NCI-H2029 (cell line): Measurements from ENCODE around the gene RNF222.

Experiments used
- DNase-seq: peaks from one replicate; lab custom pipeline; 2025; lab: John Stamatoyannopoulos, UW

RNF222 gene, protein sequence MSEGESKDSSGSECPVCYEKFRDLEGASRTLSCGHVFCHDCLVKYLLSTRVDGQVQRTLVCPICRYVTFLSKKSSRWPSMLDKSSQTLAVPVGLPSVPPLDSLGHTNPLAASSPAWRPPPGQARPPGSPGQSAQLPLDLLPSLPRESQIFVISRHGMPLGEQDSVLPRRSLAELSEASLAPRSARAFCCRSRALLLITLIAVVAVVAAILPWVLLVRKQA

DNA sequence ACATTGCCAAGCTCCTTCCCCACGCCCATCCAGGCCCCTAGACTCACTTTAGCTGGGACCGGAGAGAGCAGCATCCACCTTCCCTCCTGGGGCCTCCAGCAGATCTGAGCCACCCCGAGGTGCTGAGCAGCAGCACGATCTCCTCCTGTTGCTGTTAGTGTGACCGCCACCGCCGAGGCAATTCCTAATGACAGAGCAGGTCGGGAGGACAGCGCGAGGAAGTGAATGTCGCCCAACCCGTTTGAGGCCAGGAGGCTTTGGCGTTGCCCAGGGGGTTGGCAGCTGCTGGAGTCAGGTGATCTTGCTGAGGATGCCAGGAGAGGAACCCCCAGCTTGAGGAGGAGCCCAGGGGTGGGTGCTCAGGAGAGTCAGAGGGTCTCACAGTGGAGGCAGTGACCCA lies at the start of gene RNF222:
Gene RNF222, minus strand, starts transcription at position 192 of the 400 bp plus-strand sequence. CDS start 4,366 bp downstream, outside the sequence.
- no peak for DNase-seq

DNA sequence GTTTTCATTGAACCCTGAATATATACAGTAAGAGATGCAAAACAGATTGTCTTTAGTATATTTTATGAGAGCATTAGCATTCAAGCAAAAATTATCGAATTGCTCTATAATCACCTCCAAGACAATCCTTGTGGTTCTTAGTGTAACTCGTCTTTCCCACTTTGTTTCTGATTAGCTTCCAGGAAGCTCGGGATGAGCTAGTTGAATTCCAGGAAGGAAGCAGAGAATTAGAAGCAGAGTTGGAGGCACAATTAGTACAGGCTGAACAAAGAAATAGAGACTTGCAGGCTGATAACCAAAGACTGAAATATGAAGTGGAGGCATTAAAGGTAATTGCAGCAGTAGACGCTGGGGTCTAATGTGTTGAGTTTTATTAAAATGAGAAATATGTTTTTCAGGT lies 47.9 kb upstream of the RNF222 start:
- DNase-seq = no peak

DNA sequence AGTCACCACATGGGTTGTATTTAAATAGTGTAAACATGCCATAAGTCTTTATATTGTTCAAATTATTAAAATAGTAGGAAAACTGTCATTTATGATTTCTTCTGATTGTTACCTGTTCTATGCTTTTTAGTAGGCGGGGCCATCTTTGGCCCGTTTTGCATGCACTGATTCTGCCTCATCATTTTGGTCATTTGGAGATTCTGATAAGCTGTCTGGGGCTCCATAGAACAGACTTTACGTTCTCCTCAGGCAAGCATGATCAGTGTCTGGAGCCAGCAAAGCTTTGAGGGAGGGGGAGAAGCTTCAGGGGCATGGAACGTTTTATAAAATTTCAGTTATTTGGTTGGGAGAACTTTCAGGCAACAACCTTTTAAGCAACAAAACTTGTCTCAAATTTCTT lies 46.9 kb upstream of the RNF222 start:
- DNase-seq = no peak

DNA sequence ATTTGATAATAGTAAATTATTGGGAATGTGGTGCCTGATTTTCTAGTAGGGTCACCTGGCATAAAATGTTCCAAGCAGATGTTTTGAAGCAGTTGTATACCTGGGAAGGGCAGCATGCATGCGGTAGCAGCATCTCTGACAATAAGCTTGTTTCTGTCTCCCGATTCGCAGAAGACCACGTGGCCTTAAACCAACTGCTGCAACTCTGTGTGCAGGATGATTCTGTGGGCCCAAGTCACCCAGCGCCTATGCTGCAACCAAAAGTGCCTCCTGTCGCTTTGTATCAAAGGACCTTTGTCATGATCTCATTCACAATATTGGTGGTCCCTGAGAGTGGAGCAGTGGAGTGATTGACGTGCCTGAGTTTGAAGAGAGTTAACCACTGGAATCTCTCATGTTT lies 46.1 kb upstream of the RNF222 start:
- no peak for DNase-seq

DNA sequence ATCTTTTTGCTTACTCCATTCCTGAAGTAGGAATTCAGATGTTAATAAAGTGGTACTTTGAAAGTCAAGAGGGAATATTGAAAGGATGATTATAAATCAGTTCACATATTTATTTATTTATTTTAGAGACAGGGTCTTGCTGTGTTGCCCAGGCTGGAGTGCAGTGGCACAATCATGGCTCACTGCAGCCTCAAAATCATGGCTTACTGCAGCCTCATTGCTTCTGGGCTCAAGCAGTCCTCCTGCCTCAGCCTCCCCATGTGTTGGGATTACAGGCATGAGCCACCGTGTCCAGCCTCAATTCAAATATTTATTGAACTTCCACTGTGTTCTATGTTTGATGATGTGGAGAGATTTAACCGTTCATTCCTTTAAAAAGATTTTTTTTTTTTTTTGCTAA lies 44.7 kb upstream of the RNF222 start:
- DNase-seq = no peak

DNA sequence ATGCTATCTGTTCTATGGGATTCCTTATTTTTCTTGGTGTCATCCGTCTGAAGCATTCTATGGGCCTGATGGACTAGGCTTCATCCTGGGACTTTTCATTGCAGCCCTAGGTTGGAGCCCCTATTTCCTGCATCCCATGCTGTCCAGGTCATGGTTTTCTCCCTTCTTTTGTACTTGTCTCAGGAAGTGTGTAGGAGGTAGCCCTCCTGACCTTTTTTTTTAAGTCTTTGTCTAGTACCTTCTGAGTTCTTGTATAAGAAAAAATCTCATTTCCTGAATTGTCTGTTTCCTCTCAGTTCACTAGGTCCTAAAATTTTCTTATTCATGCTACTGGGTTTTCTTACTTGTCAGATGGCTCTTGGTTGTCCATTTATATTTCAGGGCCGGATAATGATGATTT lies 44.1 kb upstream of the RNF222 start:
- no peak for DNase-seq

DNA sequence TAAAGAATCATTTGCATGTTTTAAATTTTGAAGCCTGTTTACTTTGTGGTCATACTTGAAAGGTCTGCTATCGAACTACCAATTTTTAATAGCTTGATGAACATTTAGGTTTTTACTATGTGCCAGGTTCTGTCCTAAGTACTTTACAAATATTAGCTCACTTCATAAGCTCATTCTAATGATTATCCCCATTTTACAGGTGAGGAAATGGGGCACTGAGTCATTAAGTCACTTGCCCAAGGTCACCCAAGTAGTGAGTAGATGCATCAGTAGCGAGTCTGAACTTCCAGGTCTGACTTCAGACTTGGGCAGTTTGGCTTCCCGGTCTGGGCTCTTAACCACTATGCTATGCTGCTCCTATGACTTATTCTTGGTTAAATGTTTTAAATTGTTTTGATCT lies 42.1 kb upstream of the RNF222 start:
- no peak for DNase-seq

DNA sequence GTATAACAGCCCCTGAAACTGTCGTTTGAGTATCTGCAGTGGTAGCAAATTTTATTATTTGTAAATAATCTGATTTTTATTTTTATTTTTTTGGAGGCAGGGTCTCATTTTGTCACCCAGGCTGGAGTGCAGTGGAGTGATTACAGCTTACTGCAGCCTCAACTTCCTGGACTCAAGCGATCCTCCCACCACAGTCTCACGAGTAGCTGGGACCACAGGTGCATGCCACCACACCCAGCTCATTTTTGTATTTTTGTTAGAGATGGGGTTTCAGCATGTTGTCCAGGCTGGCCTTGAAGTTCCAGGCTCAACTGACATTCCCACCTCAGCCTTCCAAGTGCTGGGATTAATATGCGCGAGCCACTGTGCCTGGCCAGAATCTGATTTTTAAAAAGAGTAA lies 40.8 kb upstream of the RNF222 start:
- DNase-seq = no peak

DNA sequence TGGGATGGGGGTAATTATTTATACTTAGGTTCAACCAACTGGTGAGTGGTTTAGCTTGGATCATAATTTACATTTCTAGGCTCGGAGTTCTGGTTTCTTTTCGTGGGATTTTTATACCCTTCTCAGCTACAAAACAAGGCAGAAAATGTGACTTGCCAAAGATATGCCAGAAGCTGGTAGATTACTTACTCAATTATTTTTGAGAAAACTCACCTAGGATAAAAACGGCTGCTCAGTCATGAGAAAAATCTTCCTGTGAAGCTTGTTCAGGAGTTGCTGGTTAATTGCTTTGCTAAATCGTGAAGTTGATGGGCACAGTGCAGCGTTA lies 39.2 kb upstream of the RNF222 start:
- no peak for DNase-seq

DNA sequence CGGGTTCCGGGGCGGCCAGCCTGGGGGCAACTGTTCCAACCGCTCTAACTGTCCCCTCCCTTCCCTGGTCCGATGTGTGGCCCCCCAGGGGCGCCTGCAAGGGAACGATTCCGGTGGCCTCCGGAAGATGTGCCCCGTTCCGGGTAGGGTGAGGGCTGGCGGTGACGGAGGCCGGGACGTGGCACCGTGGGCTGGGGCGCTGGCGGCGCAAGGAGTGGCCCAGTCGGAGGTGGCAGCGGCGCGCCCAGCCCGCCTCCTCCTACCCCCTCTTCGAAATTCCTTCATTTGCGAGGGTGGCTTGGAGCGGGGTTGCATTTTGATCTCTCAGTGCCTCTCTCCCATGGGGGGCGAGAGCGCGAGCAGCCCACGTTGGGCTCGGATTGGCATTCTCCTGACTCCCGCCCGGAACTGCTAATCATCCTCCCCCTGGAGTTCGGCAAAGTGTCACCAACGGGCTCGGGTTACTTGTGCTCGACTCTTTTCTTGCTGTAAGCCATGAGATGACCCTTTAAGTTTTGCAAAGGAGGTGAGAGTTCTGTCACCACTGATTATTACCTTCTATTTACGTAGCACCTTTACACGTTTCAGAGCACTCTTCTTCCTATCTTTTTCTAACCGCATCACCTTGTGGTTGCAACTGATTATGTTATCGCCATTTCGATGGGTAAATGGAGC lies 38.7 kb upstream of the RNF222 start:
- DNase-seq = no peak

DNA sequence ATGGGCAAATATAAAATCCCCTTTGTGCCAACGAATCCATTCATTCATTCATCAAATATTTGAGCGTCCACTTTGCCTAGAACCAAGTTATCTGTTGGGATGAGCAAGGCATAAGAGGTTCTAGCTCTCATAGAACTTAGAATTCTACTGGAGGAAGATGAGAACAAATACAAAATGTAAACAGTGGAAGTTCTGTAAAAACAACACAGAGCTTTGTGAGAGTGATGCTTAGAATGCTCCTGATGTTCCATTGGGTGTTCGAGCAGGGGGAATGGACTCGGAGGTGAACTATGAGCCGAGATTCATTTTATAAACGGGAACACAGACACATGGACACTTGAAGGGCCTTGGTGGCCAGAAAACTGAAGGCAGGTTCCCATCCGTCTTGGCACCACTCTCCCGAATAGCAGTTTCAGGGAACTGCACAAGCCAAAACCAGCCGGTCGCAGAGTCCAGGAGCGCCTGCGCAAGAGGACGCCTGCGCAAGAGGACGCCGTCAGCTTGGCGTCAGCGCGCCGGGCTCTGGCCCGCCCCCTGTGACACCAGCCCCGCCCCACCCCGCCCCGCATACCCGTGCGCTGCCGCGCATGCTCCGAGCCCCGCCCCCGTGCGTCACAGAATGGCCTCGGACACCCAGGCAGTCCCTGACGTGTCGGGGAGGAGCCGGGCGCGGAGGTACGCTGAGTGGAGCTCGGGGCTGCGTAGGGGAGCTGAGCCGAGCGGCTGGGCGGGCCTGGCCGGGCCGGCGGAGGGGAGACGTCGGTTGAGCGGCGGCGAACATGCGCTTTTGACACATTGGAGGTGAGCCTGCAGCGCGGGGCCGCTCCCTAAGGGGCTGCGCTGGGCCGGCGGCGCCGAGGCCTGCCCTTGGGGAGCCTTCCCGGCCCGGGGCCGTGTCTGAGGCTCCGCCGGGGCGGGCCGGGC lies 37.9 kb upstream of the RNF222 start, which contains the start of gene NDEL1:
Gene NDEL1, plus strand, starts transcription at position 640 of the 924 bp plus-strand sequence. CDS start 8,388 bp downstream, outside the sequence.
- peak; percentile 85 for DNase-seq

DNA sequence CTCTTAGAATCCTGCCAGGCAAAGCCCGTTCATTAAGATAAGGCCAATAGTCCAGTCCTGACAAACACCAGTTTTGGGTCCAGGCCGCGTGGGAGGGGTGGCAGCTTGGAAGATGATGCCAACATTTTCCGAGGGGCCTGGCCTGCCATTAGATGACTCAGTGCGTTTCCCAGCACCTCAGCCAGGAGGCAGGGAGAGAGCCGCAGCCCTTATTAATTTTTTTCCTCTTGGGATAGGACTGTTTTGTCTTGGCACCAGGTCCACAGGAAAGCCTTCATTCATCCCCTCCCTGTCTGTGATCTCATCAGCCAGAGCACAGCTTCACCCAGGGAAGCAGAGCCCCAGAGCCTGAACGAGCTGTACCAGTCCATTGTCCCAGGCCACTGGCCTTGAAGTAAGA lies 33.3 kb upstream of the RNF222 start:
- no peak for DNase-seq

DNA sequence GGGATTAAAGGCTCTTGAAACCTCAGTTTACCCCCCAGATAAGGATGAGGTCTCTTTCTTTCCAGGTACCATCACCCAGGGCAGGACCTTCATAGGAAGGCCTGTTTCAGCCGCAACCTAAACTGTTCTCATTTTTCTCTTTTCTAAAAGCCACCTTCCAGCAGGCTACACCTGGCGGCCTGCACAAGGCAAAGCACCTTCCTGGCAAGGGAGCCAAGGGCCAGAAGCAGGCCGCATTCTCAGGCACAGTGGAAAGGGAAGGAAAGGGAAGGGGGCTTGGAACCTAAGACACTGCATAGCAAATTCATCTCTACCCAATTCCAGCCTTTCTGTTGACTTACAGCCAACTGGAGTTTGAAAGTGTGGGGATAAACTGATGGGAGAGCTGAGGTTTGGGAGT lies 29.2 kb upstream of the RNF222 start:
- no peak for DNase-seq

DNA sequence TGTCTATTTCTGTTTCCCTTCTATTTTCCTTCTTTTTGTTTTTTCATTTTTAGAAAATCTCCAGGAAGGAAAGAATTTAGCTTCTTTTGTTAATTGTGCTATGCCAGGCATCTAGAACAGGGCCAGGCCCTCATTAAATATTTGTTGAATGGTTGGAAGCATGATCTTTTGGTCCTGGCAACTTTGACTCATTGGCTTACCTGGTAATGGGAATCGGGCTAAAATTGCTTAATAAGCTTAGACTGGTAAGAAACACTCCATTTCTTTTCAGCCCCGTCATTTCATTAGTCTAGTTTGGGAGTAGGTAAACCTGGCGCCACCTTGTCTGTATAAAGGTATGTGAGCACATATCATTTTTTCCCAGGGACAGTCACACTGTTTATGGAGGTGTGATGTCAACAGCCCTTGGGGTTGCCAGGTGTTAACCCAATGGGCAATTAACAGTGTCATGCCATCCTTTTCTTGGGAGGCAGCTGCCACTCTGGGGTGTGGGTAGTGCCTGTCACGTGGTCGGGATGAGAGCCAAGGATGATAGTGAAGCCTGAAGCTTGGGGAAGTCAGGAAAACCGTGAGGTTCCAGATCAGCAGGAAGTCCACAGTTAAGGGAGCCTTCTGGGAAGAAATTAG lies 28.6 kb upstream of the RNF222 start:
- no peak for DNase-seq

DNA sequence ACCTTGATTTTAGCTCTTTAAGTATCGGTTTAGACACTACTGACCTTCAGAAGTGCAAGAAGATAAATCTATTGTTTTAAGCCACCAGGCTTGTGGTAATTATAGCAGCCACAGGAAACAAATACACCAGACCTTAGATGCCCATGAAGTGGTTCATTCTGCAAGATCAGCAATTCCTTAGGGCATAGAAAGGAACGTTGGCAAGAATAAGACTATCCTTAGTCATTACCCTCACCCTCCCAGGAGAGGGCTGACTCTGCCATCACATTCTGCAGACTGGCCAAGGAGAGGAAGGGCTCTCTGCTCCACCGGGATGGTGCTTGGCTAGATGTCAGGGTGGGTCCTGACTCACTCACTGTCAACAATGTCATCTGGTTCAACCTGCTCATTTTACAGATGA lies 23.9 kb upstream of the RNF222 start:
- DNase-seq = no peak

DNA sequence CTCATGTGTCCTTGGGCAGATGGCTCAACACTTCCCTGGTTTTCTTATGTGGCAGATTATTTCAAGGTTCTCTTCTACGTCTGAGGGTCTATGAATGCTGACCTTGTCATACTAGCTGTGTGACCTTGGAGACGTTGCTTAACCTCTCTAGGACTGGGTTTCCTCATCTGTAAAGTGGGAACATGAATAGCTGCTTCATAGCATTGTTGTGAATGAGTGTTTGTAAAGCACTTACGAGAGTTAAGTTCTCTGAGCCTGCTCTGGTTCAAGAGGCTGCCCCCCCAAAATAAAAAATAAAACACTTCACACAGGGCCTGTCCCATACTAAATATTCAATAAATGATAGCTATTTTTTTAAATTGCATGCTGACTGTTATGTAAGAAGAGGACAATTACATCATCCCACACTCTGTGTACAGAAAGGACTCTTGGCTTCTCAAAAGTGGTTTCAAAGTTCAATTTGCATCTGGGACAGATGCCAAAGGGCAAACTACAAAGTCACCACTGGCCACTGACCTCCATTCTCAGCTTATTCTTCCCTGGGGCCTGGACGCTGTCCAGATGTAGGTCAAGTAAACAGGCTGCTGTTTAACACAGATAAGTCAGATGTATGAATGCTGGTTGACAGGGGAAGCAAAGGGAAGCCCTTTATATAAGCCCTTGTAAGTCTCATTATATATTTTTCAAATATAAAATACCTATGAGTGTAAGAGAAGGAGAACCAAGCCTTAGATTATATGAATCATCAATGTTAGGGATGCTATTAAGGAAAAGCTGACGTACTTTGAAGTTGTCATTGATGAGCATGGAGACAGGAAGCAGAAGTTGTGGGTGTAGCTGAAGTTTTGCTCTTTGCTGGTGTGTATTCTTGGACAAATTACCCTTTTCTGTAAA lies 22.7 kb upstream of the RNF222 start:
- no peak for DNase-seq

DNA sequence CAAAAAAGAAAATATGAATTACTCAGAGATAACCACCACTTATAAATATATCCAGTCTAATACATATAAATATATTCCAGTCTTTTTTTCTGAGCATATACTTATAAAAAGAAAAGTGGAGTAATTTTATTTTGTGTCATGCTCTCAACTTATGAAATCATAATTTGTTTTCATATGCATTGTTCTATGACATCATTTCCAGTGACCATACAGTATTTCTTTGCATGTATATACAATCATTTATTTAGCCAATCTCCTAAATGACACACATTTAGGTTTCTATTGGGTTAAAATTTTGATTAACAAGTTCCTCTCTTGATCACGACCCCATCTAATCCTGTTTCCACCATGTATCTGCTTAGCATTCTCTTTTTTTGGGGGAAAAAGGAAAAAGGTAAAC lies 21.7 kb upstream of the RNF222 start:
- DNase-seq = no peak

DNA sequence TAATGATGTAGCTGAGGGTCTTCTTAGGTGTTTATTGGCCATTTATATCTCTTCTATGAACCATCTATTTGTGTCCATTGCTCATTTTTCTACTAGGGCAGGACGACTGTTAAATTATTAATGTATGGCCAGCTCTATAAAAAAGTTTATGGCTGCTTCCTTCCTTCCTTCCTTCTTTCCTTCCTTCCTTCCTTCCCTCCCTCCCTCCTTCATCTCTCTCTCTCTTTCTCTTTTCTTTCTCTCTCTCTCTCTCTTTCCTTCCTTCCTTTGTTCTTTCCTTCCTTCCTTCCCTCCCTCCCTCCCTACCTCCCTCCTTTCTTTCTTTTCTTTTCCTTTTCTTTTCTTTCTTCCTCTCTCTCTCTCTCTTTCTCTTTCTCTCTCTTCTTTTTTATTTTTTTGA lies 20.8 kb upstream of the RNF222 start:
- no peak for DNase-seq

DNA sequence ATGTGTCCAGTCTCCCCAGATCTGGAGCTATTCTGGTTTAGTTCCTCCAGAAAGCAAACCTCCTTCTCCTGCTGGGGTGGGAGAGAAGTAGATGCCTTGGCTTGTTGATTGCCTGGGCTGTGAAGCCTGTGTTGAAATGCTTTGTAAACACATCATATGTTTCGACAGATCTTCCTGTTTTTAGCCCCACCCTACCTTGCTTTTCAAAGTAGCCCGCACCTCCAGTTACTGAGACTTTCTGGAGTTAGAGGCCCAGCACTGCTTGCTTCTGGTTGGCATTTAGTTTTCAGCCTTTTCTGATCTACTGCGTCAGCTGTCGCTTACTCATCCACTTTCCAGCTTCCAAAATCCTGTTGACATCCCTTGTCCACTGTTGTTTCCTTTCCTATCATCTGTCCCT lies 20.2 kb upstream of the RNF222 start:
- no peak for DNase-seq

DNA sequence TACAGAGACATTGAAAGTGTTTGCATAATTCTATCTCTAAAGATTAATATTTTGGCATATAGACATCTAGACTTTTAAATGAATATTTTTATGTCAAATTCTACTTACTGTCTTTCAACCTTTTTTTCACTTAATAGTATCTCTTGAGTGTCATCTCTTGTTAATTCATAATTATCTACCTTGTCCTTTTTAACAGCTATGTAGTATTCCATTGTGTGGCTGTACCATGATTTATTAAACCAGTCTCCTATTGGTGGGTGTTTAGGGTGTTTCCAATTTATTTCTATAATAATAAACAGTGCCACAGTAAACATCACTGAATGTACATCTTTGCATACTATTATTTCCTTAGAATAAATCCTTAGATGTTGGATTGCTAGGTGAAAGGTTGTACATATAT lies 16.3 kb upstream of the RNF222 start:
- DNase-seq = no peak

DNA sequence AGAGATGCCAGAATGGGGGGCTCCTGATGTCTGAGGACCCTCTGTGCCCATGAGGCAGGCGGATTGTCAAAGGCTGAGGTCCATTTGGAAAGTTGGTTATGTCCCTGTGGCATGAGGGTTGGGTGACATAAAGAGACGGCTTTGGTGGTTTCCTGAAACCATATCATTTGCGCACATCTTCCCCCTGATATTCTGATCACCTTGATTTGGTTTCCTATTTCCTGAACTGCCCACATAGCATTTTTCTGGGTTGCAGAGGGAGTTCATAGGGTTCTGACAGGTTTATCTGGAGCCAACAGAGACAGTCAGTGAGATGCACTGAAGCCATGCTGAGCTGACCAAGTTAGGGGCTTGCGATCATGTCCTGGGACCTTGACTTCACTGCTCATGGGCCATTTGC lies 15.7 kb upstream of the RNF222 start:
- DNase-seq = no peak

DNA sequence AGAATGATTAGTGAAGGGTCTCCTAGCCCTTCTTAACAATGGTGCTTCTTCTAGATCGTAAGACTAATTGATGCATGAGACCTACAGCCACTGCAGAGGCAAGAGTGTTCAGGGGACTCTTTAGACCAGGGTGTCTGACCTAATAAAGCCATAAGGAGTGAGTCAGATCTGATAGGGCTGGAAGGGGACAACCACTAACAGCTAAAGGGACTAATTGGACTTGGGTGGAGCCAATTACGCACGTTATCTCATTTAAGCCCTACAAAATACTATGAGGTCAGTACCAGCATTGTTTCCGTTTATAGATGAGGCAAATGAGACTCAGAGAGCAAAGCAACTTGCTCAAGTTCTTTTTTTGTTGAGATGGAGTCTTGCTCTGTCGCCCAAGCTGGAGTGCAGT lies 14.5 kb upstream of the RNF222 start:
- DNase-seq = no peak
